COR-L47 (cell line): ENCODE results near the gene HSPA5.

Experiments used
- DNase-seq: peaks from one replicate; lab custom pipeline; 2025; lab: John Stamatoyannopoulos, UW

Gene HSPA5

DNA sequence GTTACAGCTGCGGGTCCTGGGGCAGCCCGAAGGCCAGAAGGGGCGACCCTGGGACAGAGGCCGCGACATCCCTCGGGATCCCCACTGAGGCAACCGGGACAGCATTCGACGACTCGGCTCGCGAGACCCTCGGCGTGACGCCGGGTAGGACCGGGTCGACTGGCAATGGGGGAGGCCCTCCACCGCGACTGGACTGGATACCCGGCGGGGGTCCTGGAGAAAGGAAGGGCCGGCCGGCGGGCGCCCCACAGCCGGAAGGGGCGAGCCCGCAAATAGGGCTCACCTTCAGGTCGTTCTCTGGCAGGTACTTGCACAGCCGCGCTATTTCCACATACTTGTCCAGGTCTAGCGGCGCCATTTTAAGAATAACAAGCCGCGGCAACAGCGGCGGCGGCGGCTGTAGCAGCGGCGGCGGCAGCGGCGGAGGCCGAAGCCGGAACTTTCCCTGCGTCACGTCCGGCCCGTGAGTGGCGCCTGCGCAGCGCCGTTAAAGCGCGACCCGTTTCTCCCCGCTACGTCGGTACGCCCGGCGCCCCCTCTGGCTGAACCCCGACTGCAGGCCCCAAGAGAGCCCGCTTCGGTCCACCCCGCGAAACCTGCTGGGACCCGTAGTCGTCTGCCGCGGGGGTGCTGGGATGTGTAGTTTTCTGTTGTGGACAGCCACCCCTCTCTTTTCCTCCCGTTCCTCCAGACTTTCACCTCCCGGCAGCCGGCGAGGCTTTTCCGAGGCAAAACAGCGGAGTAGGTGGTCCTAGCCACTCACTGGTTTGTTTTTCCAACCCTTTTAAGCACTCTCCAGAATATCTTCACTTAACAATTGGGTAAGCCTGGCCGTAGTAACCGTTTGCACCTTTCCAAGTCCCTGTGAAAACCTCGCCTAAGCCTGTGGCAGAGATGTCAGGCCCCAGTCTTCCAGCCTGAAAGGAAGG is 51.5 kb downstream of the HSPA5 start, which contains the start of gene PPP6C:
PPP6C (minus strand) TSS at position 443 of the 929 bp plus-strand sequence; CDS start at position 358, 85 bp downstream.
- peak; percentile 97 for DNase-seq

DNA sequence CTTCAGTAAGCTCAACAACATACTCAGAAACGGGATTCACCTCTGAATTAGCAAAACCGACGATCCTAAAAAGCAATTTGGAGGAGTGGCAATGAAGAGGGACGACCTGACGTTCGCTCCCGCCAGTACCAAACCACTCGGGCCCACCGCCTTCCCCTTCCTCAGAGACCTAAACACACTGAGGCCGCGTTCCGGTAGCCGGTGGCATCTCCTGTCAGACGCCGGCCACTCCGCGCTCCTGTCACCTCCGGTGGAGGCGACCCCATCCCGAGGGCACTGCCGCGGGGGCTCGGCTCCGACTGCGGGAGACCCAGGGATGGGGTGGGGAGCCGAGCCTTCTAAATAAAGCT is 52.2 kb downstream of the HSPA5 start:
- no peak for DNase-seq
